RWPE2 (cell line): Measurements from ENCODE around the gene SLC45A3.

ENCODE experiments used
- ATAC-seq: fragments of 200-7000 bp; cut with Tn5 transposase; 3 replicates; pipeline ENCODE4 v1.9.1; 2021; ENCODE audit warnings: low read depth
- DNase-seq: peaks from one replicate; pipeline ENCODE4 v3.0.0-alpha.2; 2020; ENCODE audit warnings: low spot score
- H3K27ac ChIP-seq: fragments of 450-650 bp; 2 replicates; pipeline ENCODE4 v1.5.1; 2017; ENCODE audit warnings: mild to moderate bottlenecking; ENCODE audit not compliant: poor library complexity, severe bottlenecking
- H3K27me3 ChIP-seq: fragments of 250-450 bp; sonication (Bioruptor Pico); 2 replicates; pipeline ENCODE4 v1.5.1; 2021; ENCODE audit warnings: mild to moderate bottlenecking, moderate library complexity; ENCODE audit not compliant: insufficient read depth, poor library complexity, severe bottlenecking
- H3K36me3 ChIP-seq: fragments of 250-450 bp; sonication (Bioruptor Pico); 2 replicates; pipeline ENCODE4 v1.5.1; 2020; ENCODE audit warnings: low read depth, mild to moderate bottlenecking, moderate library complexity
- H3K4me1 ChIP-seq: fragments of 250-450 bp; sonication (Bioruptor Pico); 2 replicates; pipeline ENCODE4 v1.5.1; 2021; ENCODE audit warnings: mild to moderate bottlenecking, moderate library complexity; ENCODE audit not compliant: insufficient read depth, poor library complexity, severe bottlenecking
- H3K4me3 ChIP-seq: fragments of 250-450 bp; sonication (Bioruptor Pico); 2 replicates; pipeline ENCODE4 v1.5.1; 2021; ENCODE audit warnings: mild to moderate bottlenecking, moderate library complexity; ENCODE audit not compliant: severe bottlenecking
- H3K9me3 ChIP-seq: fragments of 250-450 bp; sonication (Bioruptor Pico); 2 replicates; pipeline ENCODE4 v1.5.1; 2021; ENCODE audit warnings: mild to moderate bottlenecking, moderate library complexity; ENCODE audit not compliant: severe bottlenecking
- TF ChIP-seq, protein P1 (sequence below): fragments of 450-650 bp; IDR thresholded peaks from one replicate; pipeline ENCODE4 v1.5.1; 2017; ENCODE audit warnings: mild to moderate bottlenecking, moderate library complexity; ENCODE audit not compliant: poor library complexity, severe bottlenecking

Gene SLC45A3

DNA sequence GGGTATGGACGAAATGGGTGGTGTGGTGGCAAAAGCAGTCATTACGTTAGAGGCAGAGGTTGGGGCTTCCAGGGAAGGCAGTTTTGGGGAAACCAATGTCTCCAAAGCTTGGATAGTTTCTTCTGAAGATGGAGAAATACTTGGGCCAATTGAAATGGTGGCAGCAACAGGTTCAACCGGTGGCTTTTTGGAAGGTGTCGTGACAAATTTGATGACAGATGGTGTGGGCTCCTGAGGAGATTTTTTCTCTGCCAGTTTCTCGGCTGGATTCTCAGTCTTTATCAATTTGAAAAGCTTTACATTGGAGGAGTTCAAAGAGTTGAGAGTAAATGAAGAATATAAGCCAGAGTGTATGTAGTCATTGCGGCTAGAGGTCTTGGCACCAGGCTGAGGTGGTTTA, 60.0 kb downstream of the SLC45A3 start:
- DNase-seq, result no peak
- peaks cover 88% of the 10 kb centered on the region for H3K36me3 ChIP-seq

DNA sequence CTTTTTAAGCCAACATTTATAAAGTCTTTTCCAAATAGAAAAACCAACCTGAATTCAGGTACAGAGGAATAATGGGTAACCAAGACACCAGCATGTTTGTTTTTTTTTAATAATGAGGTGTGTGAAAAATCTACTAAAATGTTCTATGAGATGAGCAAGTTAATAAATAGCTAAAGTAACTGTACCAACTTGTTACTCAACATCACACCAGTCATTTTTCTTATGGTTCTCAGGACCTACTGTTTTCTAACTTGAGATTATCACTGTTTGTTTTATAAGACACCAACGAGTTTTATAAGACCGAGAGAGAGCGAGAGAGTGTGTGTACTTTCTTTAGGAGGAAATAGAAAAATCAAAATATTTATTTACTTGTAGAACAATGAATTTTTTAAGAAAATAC, 60.9 kb downstream of the SLC45A3 start:
- Histone ChIP-seq H3K4me3 (no peak overlapping the region), H3K27ac (no peak overlapping the region), H3K27me3 (no peaks in the 10 kb centered on the region), H3K4me1 (no peaks in the 10 kb centered on the region), H3K36me3 (peaks cover 93% of the 10 kb centered on the region), H3K9me3 (no peaks in the 10 kb centered on the region)
- TF ChIP-seq, protein P1, sequence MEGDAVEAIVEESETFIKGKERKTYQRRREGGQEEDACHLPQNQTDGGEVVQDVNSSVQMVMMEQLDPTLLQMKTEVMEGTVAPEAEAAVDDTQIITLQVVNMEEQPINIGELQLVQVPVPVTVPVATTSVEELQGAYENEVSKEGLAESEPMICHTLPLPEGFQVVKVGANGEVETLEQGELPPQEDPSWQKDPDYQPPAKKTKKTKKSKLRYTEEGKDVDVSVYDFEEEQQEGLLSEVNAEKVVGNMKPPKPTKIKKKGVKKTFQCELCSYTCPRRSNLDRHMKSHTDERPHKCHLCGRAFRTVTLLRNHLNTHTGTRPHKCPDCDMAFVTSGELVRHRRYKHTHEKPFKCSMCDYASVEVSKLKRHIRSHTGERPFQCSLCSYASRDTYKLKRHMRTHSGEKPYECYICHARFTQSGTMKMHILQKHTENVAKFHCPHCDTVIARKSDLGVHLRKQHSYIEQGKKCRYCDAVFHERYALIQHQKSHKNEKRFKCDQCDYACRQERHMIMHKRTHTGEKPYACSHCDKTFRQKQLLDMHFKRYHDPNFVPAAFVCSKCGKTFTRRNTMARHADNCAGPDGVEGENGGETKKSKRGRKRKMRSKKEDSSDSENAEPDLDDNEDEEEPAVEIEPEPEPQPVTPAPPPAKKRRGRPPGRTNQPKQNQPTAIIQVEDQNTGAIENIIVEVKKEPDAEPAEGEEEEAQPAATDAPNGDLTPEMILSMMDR, result no peak
- ATAC-seq, result no peak
- no peak for DNase-seq

More for the DNA sequence above, 60.0 kb downstream of the SLC45A3 start:
- TF ChIP-seq, protein P1, result no peak
- Histone ChIP-seq H3K4me1 (no peaks in the 10 kb centered on the region), H3K27me3 (no peaks in the 10 kb centered on the region), H3K4me3 (no peak overlapping the region), H3K9me3 (no peaks in the 10 kb centered on the region), H3K27ac (no peak overlapping the region)
- no peak for ATAC-seq

DNA sequence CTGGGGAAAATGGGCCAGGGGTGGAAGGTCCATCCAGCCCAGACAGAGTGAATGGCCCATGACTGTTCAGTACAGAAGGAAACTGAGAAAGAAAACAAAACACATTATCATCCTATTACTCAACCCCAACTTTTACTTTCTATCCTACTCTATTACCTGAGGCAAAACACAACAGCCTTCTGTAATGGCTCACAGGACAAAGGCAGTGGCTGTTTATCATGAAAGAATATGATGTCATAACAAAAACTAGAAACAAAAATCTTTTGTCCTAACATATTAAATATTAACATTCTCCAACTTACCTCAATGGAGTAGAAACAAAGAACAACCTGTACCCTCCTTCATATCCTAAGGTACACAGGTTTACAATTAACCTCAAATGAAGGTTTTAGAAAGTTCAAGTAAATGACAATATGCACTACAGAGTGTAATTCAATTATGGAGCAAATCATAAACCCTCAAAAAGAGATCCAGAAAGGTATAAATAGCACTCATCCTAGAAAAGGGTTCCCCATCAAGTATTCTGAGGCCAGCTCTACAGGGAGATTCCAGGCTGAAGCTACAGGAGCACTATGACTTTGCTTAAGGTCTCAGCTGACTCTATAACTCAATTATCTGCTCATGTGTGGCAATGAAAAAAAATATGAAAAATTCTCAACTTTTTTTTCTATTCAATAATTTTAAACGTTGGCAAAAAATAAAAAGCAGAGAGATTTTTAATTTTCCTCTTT, 63.6 kb downstream of the SLC45A3 start:
- DNase-seq (no peak), ATAC-seq (no peak)
- no peaks in the 10 kb centered on the region for H3K27me3 ChIP-seq
- no peak overlapping the region for H3K4me3 ChIP-seq
- H3K4me1 ChIP-seq, result no peaks in the 10 kb centered on the region
- H3K27ac ChIP-seq, result no peak overlapping the region
- H3K9me3 ChIP-seq, result no peaks in the 10 kb centered on the region
- peaks cover 88% of the 10 kb centered on the region for H3K36me3 ChIP-seq
- TF ChIP-seq, protein P1, result no peak

DNA sequence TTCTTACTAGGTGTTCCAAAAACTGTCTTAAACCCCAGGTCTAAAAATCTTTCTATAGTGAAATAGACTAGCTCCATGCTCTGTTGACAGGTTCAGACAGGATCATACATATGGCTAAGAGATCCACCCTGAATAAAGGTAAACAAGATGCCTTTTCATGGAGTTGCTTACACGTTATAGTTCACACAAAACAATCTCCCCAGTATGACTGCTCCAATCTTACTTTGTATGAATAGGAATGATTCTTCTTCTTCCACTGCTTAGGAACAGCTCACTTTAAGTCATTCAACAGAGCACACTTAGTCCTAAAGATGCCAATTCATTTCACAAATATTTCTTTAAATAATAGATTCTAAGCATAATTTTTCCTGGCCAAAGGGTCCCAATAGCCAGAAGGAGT, 64.5 kb downstream of the SLC45A3 start:
- Histone ChIP-seq H3K4me1 (no peaks in the 10 kb centered on the region), H3K9me3 (no peaks in the 10 kb centered on the region), H3K27me3 (no peaks in the 10 kb centered on the region), H3K27ac (no peak overlapping the region), H3K36me3 (peaks cover 87% of the 10 kb centered on the region), H3K4me3 (no peak overlapping the region)
- TF ChIP-seq, protein P1, result no peak
- ATAC-seq (no peak), DNase-seq (no peak)

DNA sequence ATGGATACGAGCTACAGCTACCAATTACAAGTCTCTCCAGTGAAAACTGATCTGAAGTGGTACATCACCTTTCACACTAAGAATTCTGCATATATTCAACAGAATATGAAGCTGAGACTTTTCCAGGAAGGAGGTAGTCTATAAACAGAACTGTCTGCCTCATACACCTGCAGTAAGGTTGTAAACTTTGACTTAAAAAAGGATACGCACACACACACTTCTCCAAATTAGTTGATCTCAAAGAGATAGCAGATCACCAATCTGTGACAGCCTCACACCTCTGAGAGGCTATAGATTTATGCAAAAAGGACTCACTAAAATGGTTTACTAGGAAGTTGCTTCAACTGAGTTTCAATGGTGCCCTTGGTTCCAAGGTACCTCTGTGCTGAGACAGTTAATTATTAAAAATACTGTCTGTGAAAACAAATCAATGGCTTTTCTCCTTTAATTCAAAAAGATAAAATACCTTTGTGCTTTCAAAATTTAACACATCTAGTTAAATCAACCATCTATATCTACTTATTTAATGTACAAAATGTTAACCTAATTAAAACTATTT, 66.4 kb downstream of the SLC45A3 start:
- Histone ChIP-seq H3K27me3 (no peaks in the 10 kb centered on the region), H3K4me3 (no peak overlapping the region), H3K4me1 (peaks cover 8% of the 10 kb centered on the region), H3K9me3 (no peaks in the 10 kb centered on the region), H3K27ac (no peak overlapping the region), H3K36me3 (peaks cover 79% of the 10 kb centered on the region)
- DNase-seq, result no peak
- no peak for ATAC-seq
- TF ChIP-seq, protein P1, result no peak
